KOPT-K1 (cell line): ENCODE results near the gene PTF1A.

Source experiments
- H3K27ac ChIP-seq: fragments of 200-600 bp; sonication (generic); 2 replicates; pipeline ENCODE4 v1.5.1; 2016; ENCODE audit warnings: antibody characterized with exemption, mild to moderate bottlenecking, low read depth, low read length; ENCODE audit not compliant: poor library complexity, severe bottlenecking
- H3K36me3 ChIP-seq: fragments of 200-600 bp; sonication (generic); 2 replicates; pipeline ENCODE4 v1.5.1; 2017; ENCODE audit warnings: antibody characterized with exemption, mild to moderate bottlenecking, low read length, moderate library complexity; ENCODE audit not compliant: insufficient read depth
- H3K9me3 ChIP-seq: fragments of 200-600 bp; sonication (generic); 2 replicates; pipeline ENCODE4 v1.5.1; 2017; ENCODE audit warnings: antibody characterized with exemption, low read length, mild to moderate bottlenecking; ENCODE audit not compliant: insufficient read depth, poor library complexity, severe bottlenecking

PTF1A gene

GRCh38 chr10:23191764-23192711, at the start of gene PTF1A:
PTF1A (plus strand) TSS chr10:23192312; CDS start chr10:23192531, 219 bp downstream.
- Histone ChIP-seq H3K9me3 (no peaks in the 10 kb centered on the region), H3K36me3 (no peaks in the 10 kb centered on the region)

GRCh38 chr10:23146258-23146657, 45.9 kb upstream of the PTF1A start:
- no peaks in the 10 kb centered on the region for H3K36me3 ChIP-seq
- no peaks in the 10 kb centered on the region for H3K9me3 ChIP-seq
- no peak overlapping the region for H3K27ac ChIP-seq

More at GRCh38 chr10:23191764-23192711, at the start of gene PTF1A:
- no peak within 1 kb of the TSS for H3K27ac ChIP-seq

GRCh38 chr10:23147035-23147434, 45.1 kb upstream of the PTF1A start:
- Histone ChIP-seq H3K27ac (no peak overlapping the region), H3K36me3 (no peaks in the 10 kb centered on the region), H3K9me3 (no peaks in the 10 kb centered on the region)

- no peaks in the 10 kb centered on the region for H3K9me3 ChIP-seq
- H3K36me3 ChIP-seq = no peaks in the 10 kb centered on the region
- H3K27ac ChIP-seq = no peak overlapping the region
Measured at GRCh38 chr10:23148214-23148613, 43.9 kb upstream of the PTF1A start.

- Histone ChIP-seq H3K27ac (no peak overlapping the region), H3K36me3 (no peaks in the 10 kb centered on the region), H3K9me3 (no peaks in the 10 kb centered on the region)
Measured at GRCh38 chr10:23150091-23150490, 42.0 kb upstream of the PTF1A start.

GRCh38 chr10:23150610-23151009, 41.5 kb upstream of the PTF1A start:
- H3K9me3 ChIP-seq = no peaks in the 10 kb centered on the region
- no peak overlapping the region for H3K27ac ChIP-seq
- no peaks in the 10 kb centered on the region for H3K36me3 ChIP-seq

- Histone ChIP-seq H3K9me3 (no peaks in the 10 kb centered on the region), H3K27ac (no peak overlapping the region), H3K36me3 (no peaks in the 10 kb centered on the region)
Measured at GRCh38 chr10:23151071-23151470, 41.0 kb upstream of the PTF1A start.

GRCh38 chr10:23155169-23155568, 36.9 kb upstream of the PTF1A start:
- Histone ChIP-seq H3K9me3 (no peaks in the 10 kb centered on the region), H3K36me3 (no peaks in the 10 kb centered on the region), H3K27ac (no peak overlapping the region)

- H3K9me3 ChIP-seq = no peaks in the 10 kb centered on the region
- H3K36me3 ChIP-seq = no peaks in the 10 kb centered on the region
- no peak overlapping the region for H3K27ac ChIP-seq
Measured at GRCh38 chr10:23156447-23157150, 35.5 kb upstream of the PTF1A start.

- H3K36me3 ChIP-seq = no peaks in the 10 kb centered on the region
- no peak overlapping the region for H3K27ac ChIP-seq
- H3K9me3 ChIP-seq = no peaks in the 10 kb centered on the region
Measured at GRCh38 chr10:23157239-23157681, 34.9 kb upstream of the PTF1A start.

- Histone ChIP-seq H3K27ac (no peak overlapping the region), H3K36me3 (no peaks in the 10 kb centered on the region), H3K9me3 (no peaks in the 10 kb centered on the region)
Measured at GRCh38 chr10:23157691-23158369, 34.3 kb upstream of the PTF1A start.

- Histone ChIP-seq H3K36me3 (no peaks in the 10 kb centered on the region), H3K9me3 (no peaks in the 10 kb centered on the region), H3K27ac (no peak overlapping the region)
Measured at GRCh38 chr10:23158370-23158769, 33.7 kb upstream of the PTF1A start.

GRCh38 chr10:23171232-23171876, 20.8 kb upstream of the PTF1A start:
- Histone ChIP-seq H3K27ac (no peak overlapping the region), H3K9me3 (no peaks in the 10 kb centered on the region), H3K36me3 (no peaks in the 10 kb centered on the region)

GRCh38 chr10:23172429-23173213, 19.5 kb upstream of the PTF1A start:
- Histone ChIP-seq H3K36me3 (no peaks in the 10 kb centered on the region), H3K27ac (no peak overlapping the region), H3K9me3 (no peaks in the 10 kb centered on the region)
